ENCODE data around the gene MTMR1. TPM values are rescaled to one million over a fixed set of nuclear protein-coding genes. Genes with fewer than 3 reads are reported as not detected.
A peak's percentile ranks its signal among the peaks of the same experiment; 100 is the strongest.

Gene MTMR1
- total RNA-seq, 1 donor from 2014 or later = 52.6 TPM

DNA sequence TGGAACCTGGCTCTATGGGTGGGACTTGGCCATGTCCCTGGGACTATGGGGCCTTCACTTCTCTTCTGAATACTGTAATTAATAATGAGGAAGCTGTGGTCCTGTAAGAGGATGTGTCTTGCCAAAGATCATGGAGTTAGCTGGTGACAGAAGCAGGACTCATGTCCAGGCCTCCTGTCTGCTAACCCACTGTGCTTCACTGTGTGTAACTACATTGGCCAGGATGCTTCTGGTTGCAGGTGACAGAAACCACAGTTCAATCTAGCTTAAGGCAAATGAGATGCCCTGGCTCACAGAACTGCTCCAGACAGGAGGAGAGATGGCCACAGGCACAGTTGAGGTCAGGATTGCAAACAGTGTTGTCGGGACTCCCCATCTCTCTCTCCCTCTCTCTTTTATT is 3.1 kb downstream of the MTMR1 start:
- Mint-ChIP-seq H3K36me3 (ENCODE audit: low read depth) (peaks cover 17% of the 10 kb centered on the region), H3K27ac (peak overlapping the region; percentile 98), H3K4me1 (peaks cover 74% of the 10 kb centered on the region), H3K9me3 (no peaks in the 10 kb centered on the region), H3K27me3 (no peaks in the 10 kb centered on the region), H3K4me3 (peak overlapping the region; percentile 48)
- POLR2A ChIA-PET = interaction anchor here (1.0 to 1.5 kb wide), 2 partner anchors 15 to 128 kb away, joined by 3 to 4 read pairs; partner anchors contain the start of gene MTM1
- DNase-seq (no peak), ATAC-seq (ENCODE audit: low read depth) (no peak)
- CTCF ChIA-PET = interaction anchor here (1.1 to 4.8 kb wide), 2 partner anchors 13 to 19 kb away, joined by 4 to 18 read pairs; no protein-coding TSS in a partner anchor
- TF ChIP-seq, protein P1, sequence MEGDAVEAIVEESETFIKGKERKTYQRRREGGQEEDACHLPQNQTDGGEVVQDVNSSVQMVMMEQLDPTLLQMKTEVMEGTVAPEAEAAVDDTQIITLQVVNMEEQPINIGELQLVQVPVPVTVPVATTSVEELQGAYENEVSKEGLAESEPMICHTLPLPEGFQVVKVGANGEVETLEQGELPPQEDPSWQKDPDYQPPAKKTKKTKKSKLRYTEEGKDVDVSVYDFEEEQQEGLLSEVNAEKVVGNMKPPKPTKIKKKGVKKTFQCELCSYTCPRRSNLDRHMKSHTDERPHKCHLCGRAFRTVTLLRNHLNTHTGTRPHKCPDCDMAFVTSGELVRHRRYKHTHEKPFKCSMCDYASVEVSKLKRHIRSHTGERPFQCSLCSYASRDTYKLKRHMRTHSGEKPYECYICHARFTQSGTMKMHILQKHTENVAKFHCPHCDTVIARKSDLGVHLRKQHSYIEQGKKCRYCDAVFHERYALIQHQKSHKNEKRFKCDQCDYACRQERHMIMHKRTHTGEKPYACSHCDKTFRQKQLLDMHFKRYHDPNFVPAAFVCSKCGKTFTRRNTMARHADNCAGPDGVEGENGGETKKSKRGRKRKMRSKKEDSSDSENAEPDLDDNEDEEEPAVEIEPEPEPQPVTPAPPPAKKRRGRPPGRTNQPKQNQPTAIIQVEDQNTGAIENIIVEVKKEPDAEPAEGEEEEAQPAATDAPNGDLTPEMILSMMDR (IDR thresholded peaks at IDR 0.05) = no peak
- intact Hi-C loops (cut with micrococcal nuclease) = loop anchor here (1.0 to 10.0 kb wide), 3 partner anchors 14 to 1062 kb away; partner anchors contain the start of gene TMEM185A

DNA sequence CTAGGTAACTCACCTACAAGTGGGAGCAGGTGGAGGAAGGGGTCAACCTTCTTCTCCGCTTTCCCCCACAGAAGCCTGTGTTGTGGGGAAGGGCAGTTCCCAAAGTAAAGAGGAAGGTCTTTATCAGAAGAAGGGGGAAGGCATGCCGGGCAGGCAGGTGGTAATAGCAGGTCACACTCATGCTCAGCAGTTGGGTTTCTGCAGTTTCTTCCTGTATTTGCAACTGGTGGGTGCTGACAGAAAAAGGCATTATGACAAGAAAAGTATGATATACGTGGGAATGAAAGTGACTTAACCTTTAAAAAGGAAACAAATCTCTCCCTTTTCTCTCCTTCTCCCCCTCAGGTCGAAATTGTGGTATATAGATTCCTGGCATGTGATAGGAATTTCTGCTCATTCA is 3.7 kb downstream of the MTMR1 start:
- H3K9me3 Mint-ChIP-seq = no peaks in the 10 kb centered on the region
- peak overlapping the region; percentile 55 for H3K4me3 Mint-ChIP-seq
- intact Hi-C loops (cut with micrococcal nuclease) = loop anchor here (1.0 to 10.0 kb wide), 3 partner anchors 14 to 1062 kb away; partner anchors contain the start of gene TMEM185A
- H3K36me3 Mint-ChIP-seq (ENCODE audit: low read depth) = peaks cover 20% of the 10 kb centered on the region
- peak overlapping the region; percentile 98 for H3K27ac Mint-ChIP-seq
- TF ChIP-seq, protein P1 (IDR thresholded peaks at IDR 0.05) = no peak
- H3K4me1 Mint-ChIP-seq = peaks cover 71% of the 10 kb centered on the region
- CTCF ChIA-PET = interaction anchor here (1.1 to 4.8 kb wide), 2 partner anchors 13 to 18 kb away, joined by 4 to 18 read pairs; no protein-coding TSS in a partner anchor
- no peak for ATAC-seq (ENCODE audit: low read depth)
- POLR2A ChIA-PET = interaction anchor here (1.0 kb wide), 1 partner anchor 129 kb away, joined by 3 read pairs; the partner anchor contains the start of gene MTM1
- no peak for DNase-seq
- no peaks in the 10 kb centered on the region for H3K27me3 Mint-ChIP-seq

DNA sequence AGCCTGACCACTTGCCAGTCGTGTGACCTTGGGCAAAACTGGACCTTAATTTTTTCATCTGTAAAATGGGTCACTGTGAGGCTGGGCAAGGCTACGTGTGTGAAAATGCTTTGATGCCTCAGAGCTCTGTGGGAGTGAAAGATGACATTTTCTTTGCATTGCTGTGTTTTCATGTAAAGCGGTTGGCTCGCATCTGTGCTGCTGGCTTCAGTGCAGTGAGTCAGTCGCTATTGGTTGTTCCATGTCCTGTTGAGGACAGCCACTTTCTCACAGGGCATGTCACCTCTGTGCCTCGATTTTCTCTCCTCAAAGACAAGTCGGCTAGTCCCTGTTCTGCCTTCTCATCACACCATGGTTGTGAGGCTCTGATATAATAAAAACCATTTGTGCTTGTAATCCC is 4.4 kb downstream of the MTMR1 start:
- H3K27ac Mint-ChIP-seq = peak overlapping the region; percentile 98
- CTCF ChIA-PET = interaction anchor here (1.1 kb wide), 1 partner anchor 18 kb away, joined by 3 read pairs; no protein-coding TSS in a partner anchor
- peaks cover 20% of the 10 kb centered on the region for H3K36me3 Mint-ChIP-seq (ENCODE audit: low read depth)
- no peaks in the 10 kb centered on the region for H3K9me3 Mint-ChIP-seq
- no peak for ATAC-seq (ENCODE audit: low read depth)
- H3K4me3 Mint-ChIP-seq = peak overlapping the region; percentile 35
- intact Hi-C loops (cut with micrococcal nuclease) = loop anchor here (2.0 to 10.0 kb wide), 2 partner anchors 15 to 1063 kb away; partner anchors contain the start of gene TMEM185A
- H3K4me1 Mint-ChIP-seq = peaks cover 63% of the 10 kb centered on the region
- no peak for DNase-seq
- H3K27me3 Mint-ChIP-seq = no peaks in the 10 kb centered on the region
- POLR2A ChIA-PET = no interaction called here
- TF ChIP-seq, protein P1 (IDR thresholded peaks at IDR 0.05) = no peak

DNA sequence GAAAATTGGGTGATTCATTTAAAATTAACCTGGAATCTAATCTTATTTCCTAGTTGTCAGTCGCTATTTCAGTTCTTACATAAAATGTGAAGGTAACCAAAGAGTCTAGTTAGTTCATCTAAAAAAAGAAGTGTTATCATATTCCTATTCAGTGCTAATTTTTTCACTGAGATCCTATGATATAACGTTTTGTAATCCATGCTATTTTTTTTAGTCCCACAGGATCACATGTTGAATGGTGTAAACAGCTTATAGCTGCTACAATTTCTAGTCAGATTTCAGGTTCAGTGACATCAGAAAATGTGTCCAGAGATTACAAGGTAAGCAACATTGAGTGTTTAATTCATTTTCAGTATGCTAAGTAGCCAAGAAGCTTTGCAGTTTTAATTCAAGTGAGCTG is 5.8 kb downstream of the MTMR1 start:
- POLR2A ChIA-PET = interaction anchor here (0.5 kb wide), 1 partner anchor 14 kb away, joined by 3 read pairs; no protein-coding TSS in a partner anchor
- Mint-ChIP-seq H3K4me1 (peaks cover 69% of the 10 kb centered on the region), H3K27ac (no peak overlapping the region), H3K9me3 (no peaks in the 10 kb centered on the region), H3K27me3 (no peaks in the 10 kb centered on the region), H3K36me3 (ENCODE audit: low read depth) (peaks cover 25% of the 10 kb centered on the region), H3K4me3 (no peak overlapping the region)
- CTCF ChIA-PET = interaction anchor here (1.1 to 2.8 kb wide), 2 partner anchors 15 to 17 kb away, joined by 3 to 12 read pairs; no protein-coding TSS in a partner anchor
- DNase-seq = no peak
- ATAC-seq (ENCODE audit: low read depth) = no peak
- TF ChIP-seq, protein P1 (IDR thresholded peaks at IDR 0.05) = no peak
- intact Hi-C loops (cut with micrococcal nuclease) = loop anchor here (10.0 kb wide), 1 partner anchor 1064 kb away; the partner anchor contains the start of gene TMEM185A

DNA sequence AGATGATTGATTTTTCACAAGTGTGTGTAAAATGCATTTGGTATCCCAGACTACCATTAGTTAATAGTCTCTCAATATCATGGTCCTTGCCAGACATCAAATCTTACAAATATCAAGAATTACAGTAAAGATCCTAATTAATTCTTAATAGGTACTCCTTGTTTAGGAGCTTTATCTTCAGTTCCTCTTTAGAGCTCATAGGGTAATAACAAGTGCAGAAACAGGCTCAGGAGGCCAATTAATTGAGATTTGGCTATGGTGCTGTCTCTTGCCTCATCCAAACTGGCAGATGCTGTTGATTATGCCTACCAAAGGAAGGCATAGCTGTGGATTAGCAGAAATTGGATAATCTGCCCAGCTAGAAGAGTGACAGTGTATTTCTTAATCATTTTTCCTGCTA is 6.9 kb downstream of the MTMR1 start:
- Mint-ChIP-seq H3K36me3 (ENCODE audit: low read depth) (peaks cover 32% of the 10 kb centered on the region), H3K4me3 (no peak overlapping the region), H3K27ac (no peak overlapping the region), H3K9me3 (no peaks in the 10 kb centered on the region), H3K4me1 (peaks cover 66% of the 10 kb centered on the region), H3K27me3 (no peaks in the 10 kb centered on the region)
- no peak for ATAC-seq (ENCODE audit: low read depth)
- DNase-seq = no peak
- intact Hi-C loops (cut with micrococcal nuclease) = no loop called here
- ChIA-PET POLR2A (no interaction called here), CTCF (interaction anchor here (1.0 to 2.8 kb wide), 5 partner anchors 9 to 760 kb away, joined by 3 to 12 read pairs (median 3); no protein-coding TSS in a partner anchor)
- TF ChIP-seq, protein P1 (IDR thresholded peaks at IDR 0.05) = no peak

Data from activated B cell treated with CpG ODN at 0.5 μM for 24 hours (primary cell).